NB4 (cell line): ENCODE data around the gene AGER.
A peak's percentile ranks its signal among the peaks of the same experiment; 100 is the strongest.

Source experiments
- DNase-seq: peaks from one replicate; pipeline ENCODE4 v3.0.0; 2010; ENCODE audit warnings: low read depth
- H3K4me3 ChIP-seq: one replicate; pipeline ENCODE4 v1.5.1; 2011; ENCODE audit warnings: mild to moderate bottlenecking, low read depth, low read length, moderate library complexity
- MYC ChIP-seq: IDR thresholded peaks from 2 replicates; pipeline ENCODE4 v1.6.1; 2011; ENCODE audit warnings: low read depth, low read length
- POLR2A ChIP-seq: IDR thresholded peaks from 2 replicates; pipeline ENCODE4 v1.6.1; 2011; ENCODE audit warnings: mild to moderate bottlenecking; ENCODE audit not compliant: insufficient read length; ENCODE audit errors: extremely low read depth
- TF ChIP-seq, protein P1 (sequence below): IDR thresholded peaks from one replicate; pipeline ENCODE4 v1.5.1; 2012; ENCODE audit warnings: low read depth, low read length
- TF ChIP-seq, protein P2 (sequence below): IDR thresholded peaks from 2 replicates; pipeline ENCODE4 v1.6.1; 2011; ENCODE audit warnings: low read depth, low read length

Gene AGER

GRCh38 chr6:32200711-32201475, 16.8 kb upstream of the AGER start:
- TF ChIP-seq POLR2A (no peak), MYC (no peak)
- TF ChIP-seq, protein P1, sequence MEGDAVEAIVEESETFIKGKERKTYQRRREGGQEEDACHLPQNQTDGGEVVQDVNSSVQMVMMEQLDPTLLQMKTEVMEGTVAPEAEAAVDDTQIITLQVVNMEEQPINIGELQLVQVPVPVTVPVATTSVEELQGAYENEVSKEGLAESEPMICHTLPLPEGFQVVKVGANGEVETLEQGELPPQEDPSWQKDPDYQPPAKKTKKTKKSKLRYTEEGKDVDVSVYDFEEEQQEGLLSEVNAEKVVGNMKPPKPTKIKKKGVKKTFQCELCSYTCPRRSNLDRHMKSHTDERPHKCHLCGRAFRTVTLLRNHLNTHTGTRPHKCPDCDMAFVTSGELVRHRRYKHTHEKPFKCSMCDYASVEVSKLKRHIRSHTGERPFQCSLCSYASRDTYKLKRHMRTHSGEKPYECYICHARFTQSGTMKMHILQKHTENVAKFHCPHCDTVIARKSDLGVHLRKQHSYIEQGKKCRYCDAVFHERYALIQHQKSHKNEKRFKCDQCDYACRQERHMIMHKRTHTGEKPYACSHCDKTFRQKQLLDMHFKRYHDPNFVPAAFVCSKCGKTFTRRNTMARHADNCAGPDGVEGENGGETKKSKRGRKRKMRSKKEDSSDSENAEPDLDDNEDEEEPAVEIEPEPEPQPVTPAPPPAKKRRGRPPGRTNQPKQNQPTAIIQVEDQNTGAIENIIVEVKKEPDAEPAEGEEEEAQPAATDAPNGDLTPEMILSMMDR, result no peak
- TF ChIP-seq, protein P2, sequence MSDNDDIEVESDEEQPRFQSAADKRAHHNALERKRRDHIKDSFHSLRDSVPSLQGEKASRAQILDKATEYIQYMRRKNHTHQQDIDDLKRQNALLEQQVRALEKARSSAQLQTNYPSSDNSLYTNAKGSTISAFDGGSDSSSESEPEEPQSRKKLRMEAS, result no peak
- DNase-seq, result no peak

GRCh38 chr6:32198866-32199265, 14.8 kb upstream of the AGER start:
- TF ChIP-seq, protein P1, result no peak
- TF ChIP-seq, protein P2, result no peak
- TF ChIP-seq MYC, result no peak
- TF ChIP-seq POLR2A, result no peak
- no peak overlapping the region for H3K4me3 ChIP-seq
- DNase-seq, result no peak

More at GRCh38 chr6:32200711-32201475, 16.8 kb upstream of the AGER start:
- no peak overlapping the region for H3K4me3 ChIP-seq

GRCh38 chr6:32198345-32198696, 14.3 kb upstream of the AGER start:
- no peak for DNase-seq
- no peak overlapping the region for H3K4me3 ChIP-seq
- TF ChIP-seq, protein P2, result no peak
- TF ChIP-seq MYC (no peak), POLR2A (no peak)
- TF ChIP-seq, protein P1, result no peak

- no peak for DNase-seq
- H3K4me3 ChIP-seq, result peak overlapping the region; percentile 89
- TF ChIP-seq POLR2A, result no peak
- TF ChIP-seq, protein P1, result no peak
- no peak for TF ChIP-seq MYC
- TF ChIP-seq, protein P2, result no peak
Measured at GRCh38 chr6:32196682-32197616, 12.9 kb upstream of the AGER start.

- DNase-seq, result peak; percentile 91
- peak overlapping the region; percentile 89 for H3K4me3 ChIP-seq
Measured at GRCh38 chr6:32195902-32196681, 12.0 kb upstream of the AGER start.

More at GRCh38 chr6:32195902-32196681, 12.0 kb upstream of the AGER start:
- TF ChIP-seq, protein P1, result no peak
- TF ChIP-seq, protein P2, result peak; percentile 90
- TF ChIP-seq MYC (peak; percentile 95), POLR2A (peak; percentile 89)
